HCT116 (cell line): ENCODE measurements around the gene CAPN13. TPM values are rescaled to one million over a fixed set of nuclear protein-coding genes. Genes with fewer than 3 reads are reported as not detected.

Experiments used
- ATAC-seq: fragments of 200-7000 bp; cut with Tn5 transposase; 2 replicates; pipeline ENCODE4 v1.9.1; 2020; ENCODE audit warnings: mild to moderate bottlenecking, moderate library complexity
- BruUV-seq: library from RNA; stranded (reverse); fragments of 400-500 nt; replicated peaks from 2 replicates; lab custom pipeline; 2021; lab: Mats Ljungman, UMichigan
- CTCF ChIA-PET: fragments of 300-600 bp; sonication (Branson Sonifier 250); formaldehyde crosslinking; loops from one replicate; lab custom pipeline; 2021; ENCODE audit warnings: antibody characterized with exemption; lab: Charles Lee
- POLR2A ChIA-PET: fragments of 300-600, 350-600 bp; sonication (Branson Sonifier 250); formaldehyde crosslinking; loops from one replicate; lab custom pipeline; 2021; ENCODE audit warnings: antibody characterized with exemption; lab: Charles Lee
- RAD21 ChIA-PET, 2 experiments: fragments of 300-600 bp; sonication (Branson Sonifier 250); formaldehyde crosslinking; loops; one replicate each; lab custom pipeline; 2023; ENCODE audit warnings: low total read pairs in 2 of 2; ENCODE audit not compliant: uncharacterized antibody in 2 of 2, unreplicated experiment in 2 of 2, low non-redundant PET in 1 of 2; lab: Charles Lee
- DNase-seq: peaks from one replicate; pipeline ENCODE4 v3.0.0-alpha.2; 2010; ENCODE audit warnings: low read depth, low spot score
- H2AFZ ChIP-seq: fragments of 200-600 bp; shearing (Covaris generic), sonication (generic); 2 replicates; pipeline ENCODE4 v1.6.1; 2017; ENCODE audit warnings: low read depth, mixed run types, mixed read lengths, antibody characterized with exemption, low read length; ENCODE audit not compliant: poor library complexity, severe bottlenecking
- H3K27ac ChIP-seq: 2 replicates; pipeline ENCODE4 v1.5.1; 2012; ENCODE audit warnings: low read depth, low read length
- H3K27me3 ChIP-seq: fragments of 200-600 bp; sonication (generic); 2 replicates; pipeline ENCODE4 v1.6.1; 2016; ENCODE audit warnings: mixed run types, low read length, mixed read lengths; ENCODE audit not compliant: insufficient read depth
- H3K36me3 ChIP-seq, 2 experiments: fragments of 200-500 bp in 1 of 2; fragments of 200-600 bp in 1 of 2; sonication (Bioruptor generic) in 1 of 2; sonication (generic) in 1 of 2; 2 replicates each; pipeline versions ENCODE4 v1.5.1 to v1.6.1; 2014 to 2016; ENCODE audit warnings: low read length in 2 of 2, inconsistent platforms in 1 of 2, mixed read lengths in 1 of 2, mixed run types in 1 of 2; ENCODE audit not compliant: insufficient read depth in 2 of 2, control insufficient read depth in 1 of 2
- H3K4me1 ChIP-seq, 2 experiments: fragments of 200-600 bp in 1 of 2; sonication (generic) in 1 of 2; 2 replicates each; pipeline versions ENCODE4 v1.5.1 to v1.6.1; 2012 to 2017; ENCODE audit warnings: low read length in 2 of 2, inconsistent platforms in 1 of 2, mild to moderate bottlenecking in 1 of 2, mixed read lengths in 1 of 2, mixed run types in 1 of 2, moderate library complexity in 1 of 2; ENCODE audit not compliant: insufficient read depth in 2 of 2, control insufficient read depth in 1 of 2
- H3K4me2 ChIP-seq: fragments of 200-600 bp; sonication (generic); 2 replicates; pipeline ENCODE4 v1.6.1; 2017; ENCODE audit warnings: mixed run types, low read length, mixed read lengths
- H3K4me3 ChIP-seq, 2 experiments: fragments of 200-600 bp in 1 of 2; sonication (generic) in 1 of 2; replicated peaks in 1 of 2; 2 replicates each; pipeline ENCODE4 v1.5.1; 2011 to 2016; ENCODE audit warnings: low read length in 2 of 2, control low read depth in 1 of 2, low read depth in 1 of 2, mild to moderate bottlenecking in 1 of 2, mixed read lengths in 1 of 2, mixed run types in 1 of 2
- H3K79me2 ChIP-seq: fragments of 200-600 bp; sonication (generic); 2 replicates; pipeline ENCODE4 v1.6.1; 2017; ENCODE audit warnings: mild to moderate bottlenecking, mixed run types, low read length, moderate library complexity, mixed read lengths; ENCODE audit not compliant: insufficient read depth
- H3K9ac ChIP-seq: fragments of 200-600 bp; sonication (generic); 2 replicates; pipeline ENCODE4 v1.6.1; 2016; ENCODE audit warnings: low read length, mixed read lengths
- H3K9me2 ChIP-seq: fragments of 200-600 bp; sonication (generic), shearing (Covaris generic); 2 replicates; pipeline ENCODE4 v1.6.1; 2017; ENCODE audit warnings: mixed run types, mild to moderate bottlenecking, moderate library complexity; ENCODE audit not compliant: insufficient read depth
- H3K9me3 ChIP-seq, 2 experiments: fragments of 200-500 bp in 1 of 2; fragments of 200-600 bp in 1 of 2; sonication (Bioruptor generic) in 1 of 2; sonication (generic) in 1 of 2; 2 replicates each; pipeline ENCODE4 v1.6.1; 2014 to 2017; ENCODE audit warnings: low read length in 2 of 2, mixed read lengths in 2 of 2, inconsistent platforms in 1 of 2, low read depth in 1 of 2, mild to moderate bottlenecking in 1 of 2, mixed run types in 1 of 2, moderate library complexity in 1 of 2; ENCODE audit not compliant: control insufficient read depth in 1 of 2, insufficient read depth in 1 of 2
- H4K20me1 ChIP-seq: fragments of 200-600 bp; sonication (generic), shearing (Covaris generic); 2 replicates; pipeline ENCODE4 v1.6.1; 2017; ENCODE audit warnings: mixed run types, mild to moderate bottlenecking, moderate library complexity; ENCODE audit not compliant: insufficient read depth
- CBX3 ChIP-seq: IDR thresholded peaks from 2 replicates; pipeline ENCODE4 v1.6.1; 2012; ENCODE audit warnings: low read depth
- CEBPB ChIP-seq: IDR thresholded peaks from 2 replicates; pipeline ENCODE4 v1.6.1; 2012; ENCODE audit warnings: low read depth
- CTCF ChIP-seq, 3 experiments: fragments of 200-600 bp in 1 of 3; sonication (generic) in 1 of 3; IDR thresholded peaks in 2 of 3; conservative IDR thresholded peaks in 1 of 3; 2 replicates each; pipeline ENCODE4 v1.5.1; 2012 to 2017; ENCODE audit warnings: low read depth in 2 of 3, low read length in 2 of 3, antibody characterized with exemption in 1 of 3, borderline replicate concordance in 1 of 3, control low read depth in 1 of 3, mild to moderate bottlenecking in 1 of 3, mixed read lengths in 1 of 3, mixed run types in 1 of 3, moderate library complexity in 1 of 3; ENCODE audit not compliant: insufficient read depth in 1 of 3
- POLR2A ChIP-seq: IDR thresholded peaks from 2 replicates; pipeline ENCODE4 v1.7.0; 2011; ENCODE audit warnings: borderline replicate concordance; ENCODE audit not compliant: insufficient read depth, insufficient read length; ENCODE audit errors: extremely low read depth
- RAD21 ChIP-seq: IDR thresholded peaks from 2 replicates; pipeline ENCODE4 v1.6.1; 2012; ENCODE audit warnings: low read depth, mild to moderate bottlenecking
- TCF7L2 ChIP-seq: IDR thresholded peaks from 2 replicates; pipeline ENCODE4 v1.7.0; 2011; ENCODE audit warnings: borderline replicate concordance, inconsistent platforms; ENCODE audit not compliant: insufficient read depth, insufficient read length; ENCODE audit errors: extremely low read depth
- ZFX ChIP-seq: fragments of 450-650 bp; IDR thresholded peaks from 2 replicates; pipeline ENCODE4 v1.6.1; 2017
- ZNF274 ChIP-seq: fragments of 200-500 bp; sonication (Bioruptor generic); IDR thresholded peaks from 2 replicates; pipeline ENCODE4 v1.6.1; 2014; ENCODE audit warnings: mild to moderate bottlenecking, low read depth, low read length, inconsistent platforms
- intact Hi-C: fragments of 100-400 bp; cut with micrococcal nuclease; formaldehyde crosslinking; loops from 2 replicates; pipeline ENCODE4 v1.10.0; 2022
- total RNA-seq: library from RNA; stranded (reverse); gene quantifications from one replicate; pipeline ENCODE4 v1.2.1, GENCODE V29; 2021; ENCODE audit not compliant: unreplicated experiment

The CAPN13 gene
- total RNA-seq, 1 experiment from 2014 or later = 0.25 TPM

DNA sequence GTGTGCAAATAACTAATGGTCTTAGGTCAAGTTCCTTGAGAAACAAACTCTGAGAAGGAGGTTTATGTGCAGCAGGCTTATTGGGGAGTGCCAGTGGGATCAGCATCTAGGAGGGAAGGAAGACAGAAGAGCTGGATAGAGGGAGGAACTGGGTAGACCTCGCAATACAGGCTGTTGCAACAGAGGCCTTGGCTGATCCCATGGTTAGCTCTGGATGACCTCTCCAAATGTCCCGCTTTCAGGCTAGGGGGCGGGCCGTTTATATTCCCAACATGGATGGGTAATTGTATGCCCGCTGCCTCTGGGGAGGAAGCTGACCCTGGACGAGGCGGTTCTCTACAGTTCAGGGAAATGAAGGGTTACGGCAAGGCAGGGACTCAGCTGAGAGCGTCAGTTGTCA is 14.7 kb upstream of the CAPN13 start:
- ChIA-PET CTCF (no interaction called here), POLR2A (no interaction called here), RAD21 (no interaction called here)
- no peak overlapping the region for H3K4me3 ChIP-seq
- intact Hi-C loops = no loop called here
- no peaks in the 10 kb centered on the region for H3K36me3 ChIP-seq
- BruUV-seq = no TSS peak
- H3K9ac ChIP-seq = no peak overlapping the region
- no peak for DNase-seq
- H3K79me2 ChIP-seq = no peaks in the 10 kb centered on the region
- no peak overlapping the region for H3K27ac ChIP-seq
- H3K9me2 ChIP-seq = no peaks in the 10 kb centered on the region
- no peak overlapping the region for H3K4me2 ChIP-seq
- no peaks in the 10 kb centered on the region for H4K20me1 ChIP-seq
- TF ChIP-seq ZFX = no peak
- no peak for TF ChIP-seq RAD21
- no peak for TF ChIP-seq CBX3
- no peak for TF ChIP-seq TCF7L2
- TF ChIP-seq CTCF (IDR thresholded peaks at IDR 0.05 in 2 of 3, conservative IDR thresholded peaks at IDR 0.05 in 1 of 3; ENCODE audit: borderline replicate concordance in 1 of 3, insufficient read depth in 1 of 3, low read depth in 2 of 3, low read length in 2 of 3) = no peak
- no peak for TF ChIP-seq POLR2A
- no peak for ATAC-seq
- H2AFZ ChIP-seq = no peak overlapping the region
- H3K9me3 ChIP-seq = no peaks in the 10 kb centered on the region
- no peaks in the 10 kb centered on the region for H3K27me3 ChIP-seq
- H3K4me1 ChIP-seq = no peaks in the 10 kb centered on the region

DNA sequence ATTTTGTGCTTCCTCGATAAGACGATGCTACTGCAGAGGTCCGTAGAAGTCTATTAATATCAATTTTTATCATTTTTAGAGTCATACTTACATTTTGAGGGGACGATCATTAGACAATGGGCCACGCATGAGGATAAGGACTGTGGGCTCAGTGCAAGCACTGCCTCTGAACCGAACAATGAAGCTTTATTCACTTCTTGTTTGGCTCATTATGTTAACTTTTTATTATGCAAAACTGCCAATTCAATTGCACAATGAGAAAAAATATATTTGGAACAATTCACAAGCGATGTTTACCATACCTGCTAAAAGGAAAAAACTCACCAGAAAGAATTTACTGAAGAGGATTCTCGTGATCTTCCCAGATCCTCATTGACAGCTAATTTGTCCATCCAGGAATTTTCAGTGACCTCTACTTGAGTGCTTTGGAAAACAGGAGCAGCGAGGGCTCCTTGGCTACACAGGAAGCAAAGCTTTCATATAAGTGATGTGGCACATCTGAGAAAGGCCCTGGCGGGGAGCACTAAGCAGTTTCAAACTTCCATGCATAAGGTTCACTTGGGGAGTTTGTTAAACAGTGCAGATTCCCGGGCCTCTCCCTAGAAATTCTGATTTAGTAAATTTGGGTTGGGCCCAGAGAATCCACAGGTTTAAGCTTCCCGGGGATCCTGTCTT is 13.3 kb upstream of the CAPN13 start:
- ChIA-PET POLR2A (no interaction called here), RAD21 (no interaction called here), CTCF (no interaction called here)
- TF ChIP-seq CEBPB (no peak), ZNF274 (no peak)
- no peak overlapping the region for H3K27ac ChIP-seq
- no peaks in the 10 kb centered on the region for H3K9me3 ChIP-seq
- no peak overlapping the region for H3K9ac ChIP-seq
- DNase-seq (no peak), ATAC-seq (no peak)
- no peaks in the 10 kb centered on the region for H3K4me1 ChIP-seq
- H3K27me3 ChIP-seq = no peaks in the 10 kb centered on the region
- H3K4me3 ChIP-seq = no peak overlapping the region
- intact Hi-C loops = no loop called here
- no peak overlapping the region for H2AFZ ChIP-seq
- BruUV-seq = no TSS peak
- H3K9me2 ChIP-seq = no peaks in the 10 kb centered on the region
- no peaks in the 10 kb centered on the region for H4K20me1 ChIP-seq
- no peaks in the 10 kb centered on the region for H3K79me2 ChIP-seq
- H3K4me2 ChIP-seq = no peak overlapping the region
- no peaks in the 10 kb centered on the region for H3K36me3 ChIP-seq
